ENCODE measurements around the gene CMPK2.

- TF ChIP-seq POLR2AphosphoS5 (IDR thresholded peaks at IDR 0.05; ENCODE audit: low read depth, low read length) (no peak), POLR2A (IDR thresholded peaks at IDR 0.05; ENCODE audit: low read depth, low read length) (no peak), TAF1 (IDR thresholded peaks at IDR 0.05; ENCODE audit: borderline replicate concordance, low read depth, low read length) (no peak)
These were observed 37.5 kb downstream of the CMPK2 start for GRCh38 chr2:6828299-6828584.

All from GM12892 (cell line).